ENCODE data around the gene IL12RB2. TPM values are rescaled to one million over a fixed set of nuclear protein-coding genes. Genes with fewer than 3 reads are reported as not detected.

Gene IL12RB2
- total and polyA plus RNA-seq, 2 of the 13 experiments (the other 11 are each of a cell fraction or from before 2014, with no cell fraction given) = not detected

GRCh38 chr1:67304023-67304422, 3.6 kb upstream of the IL12RB2 start:
- intact Hi-C loops (cut with micrococcal nuclease; ENCODE audit: unreplicated experiment) (no loop called here), in situ Hi-C loops (cut with HindIII; ENCODE audit: extremely low pct_ligation_motif_present, low pct_unique_long_range_greater_than_20kb) (no loop called here)
- no TSS peak for BruUV-seq (replicated peaks)
- under 1% methylated on average over 3 of the region's 3 CpGs for WGBS (ENCODE audit: low lambda C conversion rate)
- no peak for ATAC-seq
- Histone ChIP-seq H2AFZ (ENCODE audit: low read length) (no peak overlapping the region), H3K4me2 (ENCODE audit: low read depth, low read length) (no peak overlapping the region), H3K79me2 (ENCODE audit: insufficient read depth, low read length) (no peaks in the 10 kb centered on the region), H4K20me1 (ENCODE audit: insufficient read depth, low read length) (no peaks in the 10 kb centered on the region), H3K27ac (ENCODE audit: extremely low read length, insufficient read depth, low read length) (no peak overlapping the region), H3K36me3 (replicated peaks in 1 of 2; ENCODE audit: control insufficient read depth in 1 of 2, insufficient read depth in 2 of 2, low read length in 2 of 2) (no peaks in the 10 kb centered on the region), H3K4me1 (ENCODE audit: insufficient read depth, low read length) (no peaks in the 10 kb centered on the region), H3K4me3 (replicated peaks in 1 of 3; ENCODE audit: insufficient read depth in 1 of 3, low read depth in 2 of 3, low read length in 3 of 3) (no peak overlapping the region), H3K9me3 (ENCODE audit: low read length) (no peaks in the 10 kb centered on the region), H3K27me3 (ENCODE audit: control insufficient read depth in 1 of 2, insufficient read depth in 2 of 2, low read length in 2 of 2) (peaks cover 0 to 3% of the 10 kb centered on the region in 2 experiments; a peak in 3 of 5 replicates), H3K9ac (ENCODE audit: insufficient read depth, low read depth, low read length) (no peak overlapping the region)
- no peak for FAIRE-seq
- POLR2A ChIA-PET = no interaction called here
- DNase-seq (ENCODE audit: low spot score) = no peak
- CTCF ChIA-PET (ENCODE audit: low intra/inter-chr PET ratio, low total read pairs) = no interaction called here
- TF ChIP-seq ARNT2 (CRISPR knock-in tag; IDR thresholded peaks at IDR 0.05; ENCODE audit: low read depth) (no peak), ZNF777 (CRISPR knock-in tag; IDR thresholded peaks at IDR 0.05) (no peak), IKZF5 (CRISPR knock-in tag; IDR thresholded peaks at IDR 0.05) (no peak), ZMYM4 (CRISPR knock-in tag; IDR thresholded peaks at IDR 0.05) (no peak), CREB3 (CRISPR knock-in tag; IDR thresholded peaks at IDR 0.05) (no peak), ZNF841 (CRISPR knock-in tag; IDR thresholded peaks at IDR 0.05; ENCODE audit: borderline replicate concordance) (no peak), ZNF800 (CRISPR knock-in tag; IDR thresholded peaks at IDR 0.05) (no peak), IKZF1 (IDR thresholded peaks at IDR 0.05) (no peak), ZNF337 (CRISPR knock-in tag; IDR thresholded peaks at IDR 0.05; ENCODE audit: borderline replicate concordance, low read depth) (no peak), ZBTB34 (CRISPR knock-in tag; IDR thresholded peaks at IDR 0.05) (no peak), ZNF230 (CRISPR knock-in tag; IDR thresholded peaks at IDR 0.05) (no peak), PRMT3 (CRISPR knock-in tag; IDR thresholded peaks at IDR 0.05; ENCODE audit: borderline replicate concordance, low read depth) (no peak), NFIC (IDR thresholded peaks at IDR 0.05; ENCODE audit: low read length) (no peak)
- TF ChIP-seq, protein P1, sequence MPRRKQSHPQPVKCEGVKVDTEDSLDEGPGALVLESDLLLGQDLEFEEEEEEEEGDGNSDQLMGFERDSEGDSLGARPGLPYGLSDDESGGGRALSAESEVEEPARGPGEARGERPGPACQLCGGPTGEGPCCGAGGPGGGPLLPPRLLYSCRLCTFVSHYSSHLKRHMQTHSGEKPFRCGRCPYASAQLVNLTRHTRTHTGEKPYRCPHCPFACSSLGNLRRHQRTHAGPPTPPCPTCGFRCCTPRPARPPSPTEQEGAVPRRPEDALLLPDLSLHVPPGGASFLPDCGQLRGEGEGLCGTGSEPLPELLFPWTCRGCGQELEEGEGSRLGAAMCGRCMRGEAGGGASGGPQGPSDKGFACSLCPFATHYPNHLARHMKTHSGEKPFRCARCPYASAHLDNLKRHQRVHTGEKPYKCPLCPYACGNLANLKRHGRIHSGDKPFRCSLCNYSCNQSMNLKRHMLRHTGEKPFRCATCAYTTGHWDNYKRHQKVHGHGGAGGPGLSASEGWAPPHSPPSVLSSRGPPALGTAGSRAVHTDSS (CRISPR knock-in tag; conservative IDR thresholded peaks at IDR 0.05) = no peak
- TF ChIP-seq, protein P2, sequence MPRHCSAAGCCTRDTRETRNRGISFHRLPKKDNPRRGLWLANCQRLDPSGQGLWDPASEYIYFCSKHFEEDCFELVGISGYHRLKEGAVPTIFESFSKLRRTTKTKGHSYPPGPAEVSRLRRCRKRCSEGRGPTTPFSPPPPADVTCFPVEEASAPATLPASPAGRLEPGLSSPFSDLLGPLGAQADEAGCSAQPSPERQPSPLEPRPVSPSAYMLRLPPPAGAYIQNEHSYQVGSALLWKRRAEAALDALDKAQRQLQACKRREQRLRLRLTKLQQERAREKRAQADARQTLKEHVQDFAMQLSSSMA (CRISPR knock-in tag; IDR thresholded peaks at IDR 0.05) = no peak
- TF ChIP-seq, protein P3, sequence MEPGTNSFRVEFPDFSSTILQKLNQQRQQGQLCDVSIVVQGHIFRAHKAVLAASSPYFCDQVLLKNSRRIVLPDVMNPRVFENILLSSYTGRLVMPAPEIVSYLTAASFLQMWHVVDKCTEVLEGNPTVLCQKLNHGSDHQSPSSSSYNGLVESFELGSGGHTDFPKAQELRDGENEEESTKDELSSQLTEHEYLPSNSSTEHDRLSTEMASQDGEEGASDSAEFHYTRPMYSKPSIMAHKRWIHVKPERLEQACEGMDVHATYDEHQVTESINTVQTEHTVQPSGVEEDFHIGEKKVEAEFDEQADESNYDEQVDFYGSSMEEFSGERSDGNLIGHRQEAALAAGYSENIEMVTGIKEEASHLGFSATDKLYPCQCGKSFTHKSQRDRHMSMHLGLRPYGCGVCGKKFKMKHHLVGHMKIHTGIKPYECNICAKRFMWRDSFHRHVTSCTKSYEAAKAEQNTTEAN (CRISPR knock-in tag; conservative IDR thresholded peaks at IDR 0.05) = no peak
